Non-pigmented ciliary epithelial cell (primary cell): ENCODE data around the gene MTOR.
"Not testable (repeated sequence)": the region's sequence is repeated elsewhere in the genome, so short reads cannot be mapped to it uniquely, and the experiment has no call there.

Experiments used
- DNase-seq: peaks from one replicate; pipeline ENCODE4 v3.0.0-alpha.2; 2010; ENCODE audit warnings: low read depth

MTOR gene

GRCh38 chr1:11262171-11263049 is at the start of gene MTOR:
TSS of gene MTOR (minus strand) at chr1:11262551. CDS start at chr1:11259409, 3,142 bp downstream.
- DNase-seq: peak; percentile 100

- DNase-seq: no peak
Observed at GRCh38 chr1:11309385-11309784, 47.0 kb upstream of the MTOR start.

GRCh38 chr1:11308699-11309224 is 46.4 kb upstream of the MTOR start:
- no peak for DNase-seq

- no peak for DNase-seq
Observed at GRCh38 chr1:11307852-11308251, 45.5 kb upstream of the MTOR start.

- not testable (repeated sequence) for DNase-seq
Observed at GRCh38 chr1:11305516-11305915, 43.2 kb upstream of the MTOR start.

- no peak for DNase-seq
Observed at GRCh38 chr1:11302366-11302765, 40.0 kb upstream of the MTOR start.

- DNase-seq: no peak
Observed at GRCh38 chr1:11301601-11302000, 39.2 kb upstream of the MTOR start.

- no peak for DNase-seq
Observed at GRCh38 chr1:11299225-11299574, 36.8 kb upstream of the MTOR start.

- DNase-seq: no peak
Observed at GRCh38 chr1:11298390-11299224, 36.3 kb upstream of the MTOR start.

- DNase-seq: not testable (repeated sequence)
Observed at GRCh38 chr1:11297774-11298173, 35.4 kb upstream of the MTOR start.

GRCh38 chr1:11295905-11296304 is 33.6 kb upstream of the MTOR start:
- no peak for DNase-seq

GRCh38 chr1:11294951-11295350 is 32.6 kb upstream of the MTOR start:
- no peak for DNase-seq

GRCh38 chr1:11293856-11294255 is 31.5 kb upstream of the MTOR start:
- no peak for DNase-seq

GRCh38 chr1:11291049-11291448 is 28.7 kb upstream of the MTOR start:
- no peak for DNase-seq

- no peak for DNase-seq
Observed at GRCh38 chr1:11289064-11289463, 26.7 kb upstream of the MTOR start.

- DNase-seq: no peak
Observed at GRCh38 chr1:11286735-11287410, 24.5 kb upstream of the MTOR start.

GRCh38 chr1:11285883-11286734 is 23.8 kb upstream of the MTOR start:
- no peak for DNase-seq

- no peak for DNase-seq
Observed at GRCh38 chr1:11284784-11285183, 22.4 kb upstream of the MTOR start.

- no peak for DNase-seq
Observed at GRCh38 chr1:11283151-11283550, 20.8 kb upstream of the MTOR start.

GRCh38 chr1:11281518-11282331 is 19.4 kb upstream of the MTOR start:
- DNase-seq: peak; percentile 90
